Measurements from ENCODE around the gene AMBP.

AMBP gene

DNA sequence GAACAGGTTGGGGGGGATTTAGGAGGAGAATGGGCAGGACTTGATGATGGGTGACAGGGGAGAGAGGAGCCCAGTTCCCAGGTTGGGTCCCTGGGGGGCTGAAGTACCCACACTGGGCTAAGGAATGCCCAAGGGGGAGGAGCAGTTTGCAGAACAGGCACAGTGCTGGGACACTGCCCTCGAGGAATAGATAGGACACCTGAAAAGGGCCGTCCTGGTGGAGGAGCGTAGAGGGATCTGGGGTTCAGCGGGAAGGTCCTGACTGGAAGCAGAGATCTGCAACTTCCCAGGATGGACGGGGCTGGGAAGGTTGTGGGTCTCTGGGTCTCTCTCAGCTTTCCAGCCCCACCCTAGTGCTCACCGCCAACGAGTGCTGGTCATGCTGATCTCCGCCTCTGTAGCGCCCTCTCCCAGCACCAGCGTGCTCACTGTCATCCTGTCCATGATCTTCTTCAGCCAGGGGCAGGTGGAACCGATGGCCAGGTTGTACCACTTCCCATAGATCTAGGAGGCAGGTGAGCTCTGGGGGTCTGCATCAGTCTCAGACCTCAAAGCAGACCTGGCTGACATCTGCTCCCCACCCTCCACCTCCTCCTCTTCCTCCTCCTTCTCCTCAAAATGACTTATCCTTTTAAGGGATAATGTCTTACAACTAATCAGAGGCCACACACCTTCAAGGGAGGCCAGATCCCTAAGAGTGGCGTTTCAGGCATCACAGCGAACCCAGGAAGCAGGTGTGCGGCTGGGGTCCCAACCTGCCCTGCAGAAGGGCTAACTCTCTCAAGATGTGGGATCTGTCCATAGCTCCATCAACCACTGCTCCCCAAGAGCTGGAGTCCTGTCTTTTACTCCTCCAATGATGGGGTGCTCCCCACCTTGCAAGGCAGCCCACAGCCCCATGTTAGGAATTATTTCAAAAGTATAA lies 1.6 kb downstream of the AMBP start:
- FAIRE-seq, result no peak
- DNase-seq (ENCODE audit: insufficient read length, low spot score), result no peak
- no peak for TF ChIP-seq CTCF (IDR thresholded peaks at IDR 0.05; ENCODE audit: insufficient read depth, missing control alignments)

DNA sequence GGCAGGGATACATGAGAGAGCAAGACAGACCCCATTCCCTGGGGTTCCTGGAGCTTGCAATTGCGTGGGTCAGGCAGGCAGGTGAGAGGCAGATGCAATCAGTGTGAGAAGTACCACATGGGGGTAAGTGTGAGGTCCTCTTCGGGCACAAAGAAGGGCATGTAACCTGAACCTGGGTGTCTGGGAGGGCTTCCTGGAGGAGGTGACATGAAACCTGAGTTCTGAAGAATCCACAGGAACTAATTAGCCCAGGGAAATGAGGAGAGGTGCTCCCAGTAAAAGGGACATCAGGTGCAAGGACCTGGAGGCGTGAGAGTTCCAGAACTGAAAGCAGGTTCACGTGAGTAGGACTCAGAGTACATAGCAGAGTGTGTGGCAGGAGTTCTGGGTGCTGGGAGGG lies 2.5 kb downstream of the AMBP start:
- FAIRE-seq, result no peak

GRCh38 chr9:114072184-114073140 lies 5.6 kb downstream of the AMBP start:
- FAIRE-seq (no peak), DNase-seq (ENCODE audit: insufficient read length, low spot score) (no peak)
- peak; percentile 18 for TF ChIP-seq CTCF (IDR thresholded peaks at IDR 0.05; ENCODE audit: insufficient read depth, missing control alignments)

More for the DNA sequence above, 2.5 kb downstream of the AMBP start:
- DNase-seq (ENCODE audit: insufficient read length, low spot score), result no peak
- no peak for TF ChIP-seq CTCF (IDR thresholded peaks at IDR 0.05; ENCODE audit: insufficient read depth, missing control alignments)

DNA sequence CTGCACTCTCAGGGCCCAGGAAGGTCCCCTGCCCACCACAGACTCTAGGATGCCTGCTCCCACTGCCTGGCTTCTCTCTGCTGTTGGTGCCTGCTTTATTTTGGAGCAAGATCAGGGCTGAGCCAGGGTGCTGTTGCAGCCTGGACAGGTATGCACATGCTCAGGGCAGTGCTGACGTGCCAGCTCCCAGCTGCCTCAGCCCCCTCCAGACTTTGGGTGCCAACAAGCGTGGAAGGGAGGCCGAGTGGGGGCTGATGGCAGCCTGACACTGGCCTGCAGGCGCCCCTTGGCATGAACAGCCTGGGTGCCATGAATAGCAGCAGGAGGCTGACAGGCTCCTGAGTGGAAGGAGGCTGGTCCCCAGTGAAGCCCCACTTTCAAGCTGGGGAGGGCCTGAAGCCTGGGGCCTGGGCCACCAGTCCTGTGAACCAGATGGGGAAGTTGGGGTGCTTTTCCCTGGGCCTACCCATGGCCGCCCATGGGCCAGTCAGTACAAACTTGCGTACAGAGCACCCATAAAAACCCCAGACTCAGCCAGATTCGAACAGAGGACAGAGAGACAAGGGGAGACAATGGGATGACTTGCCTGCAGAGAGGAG lies 6.8 kb downstream of the AMBP start:
- TF ChIP-seq CTCF (IDR thresholded peaks at IDR 0.05; ENCODE audit: insufficient read depth, missing control alignments), result no peak
- no peak for FAIRE-seq
- DNase-seq (ENCODE audit: insufficient read length, low spot score), result no peak

DNA sequence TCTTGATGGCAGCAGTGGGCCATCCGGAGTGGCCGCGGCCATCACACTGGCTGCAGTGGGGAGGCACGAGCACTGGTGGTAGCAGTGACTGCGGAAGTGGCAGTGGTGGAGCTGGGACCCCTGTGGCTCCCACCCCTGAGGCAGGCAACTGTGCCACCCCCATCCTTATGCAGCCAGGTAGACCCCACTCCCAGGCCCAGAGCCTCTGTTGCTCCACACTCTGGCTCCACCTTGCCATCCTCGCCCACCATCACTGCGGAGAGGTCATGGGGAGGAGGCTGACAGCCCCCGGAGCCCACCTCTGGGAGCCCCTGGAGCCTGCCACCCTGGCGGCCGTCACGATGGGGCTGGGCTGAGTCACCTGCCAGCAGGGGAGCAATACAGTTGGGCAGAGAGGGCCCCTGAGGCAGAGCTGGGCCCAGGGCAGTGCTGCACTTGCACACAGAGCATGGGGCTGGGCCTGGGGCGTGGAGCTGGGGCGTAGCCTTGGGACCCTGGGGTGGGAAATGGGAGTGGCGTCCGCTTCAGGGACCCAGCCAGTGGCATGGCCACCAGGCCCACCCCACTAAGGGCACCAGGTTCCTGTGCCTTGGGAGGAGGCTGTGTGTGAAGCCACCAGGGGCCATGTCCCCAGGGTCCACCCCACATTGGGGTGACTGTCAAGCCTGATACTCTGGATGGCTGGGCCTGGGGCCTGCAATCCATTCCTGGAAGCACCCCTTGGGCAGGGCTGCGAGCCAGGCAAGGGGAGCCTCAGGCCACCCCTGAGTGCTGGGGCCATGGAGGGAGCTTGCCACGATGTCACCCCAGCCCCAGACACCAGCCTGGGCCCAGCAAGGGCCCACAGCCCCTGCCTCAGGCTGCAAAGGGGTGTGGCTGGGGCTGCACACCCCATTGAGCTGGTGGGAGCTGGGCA lies 7.7 kb downstream of the AMBP start:
- no peak for TF ChIP-seq CTCF (IDR thresholded peaks at IDR 0.05; ENCODE audit: insufficient read depth, missing control alignments)
- FAIRE-seq (no peak), DNase-seq (ENCODE audit: insufficient read length, low spot score) (no peak)

- TF ChIP-seq CTCF (IDR thresholded peaks at IDR 0.05; ENCODE audit: insufficient read depth, missing control alignments), result no peak
- FAIRE-seq, result no peak
- no peak for DNase-seq (ENCODE audit: insufficient read length, low spot score)
These were observed 8.5 kb downstream of the AMBP start for GRCh38 chr9:114069476-114070187.

All from D721Med (cell line).